Uterus (tissue), 4 donors: ENCODE measurements around the gene RGS7. TPM values are rescaled to one million over a fixed set of nuclear protein-coding genes. Genes with fewer than 3 reads are reported as not detected.

Experiments used
- DNase-seq, 2 donors: peaks; one replicate each; pipeline ENCODE4 v3.0.0-alpha.2; 2019 to 2020
- H3K27ac ChIP-seq, 2 donors: fragments of 200-600 bp; sonication (generic); 1 replicate in 1 of 2; 2 replicates in 1 of 2; pipeline ENCODE4 v1.5.1; 2016 to 2018
- H3K27me3 ChIP-seq, 2 donors: fragments of 200-600 bp; sonication (generic); one replicate each; pipeline ENCODE4 v1.5.1; 2018 to 2019; ENCODE audit warnings: control low read depth in 1 of 2
- H3K36me3 ChIP-seq, 2 donors: fragments of 200-600 bp; sonication (generic); one replicate each; pipeline ENCODE4 v1.5.1; 2019; ENCODE audit warnings: control low read depth in 1 of 2
- H3K4me1 ChIP-seq, 2 donors: fragments of 200-600 bp; sonication (generic); one replicate each; pipeline ENCODE4 v1.5.1; 2018 to 2019; ENCODE audit warnings: control low read depth in 1 of 2
- H3K4me3 ChIP-seq, 2 donors: fragments of 200-600 bp; sonication (generic); 1 replicate in 1 of 2; 2 replicates in 1 of 2; pipeline ENCODE4 v1.5.1; 2018 to 2019; ENCODE audit warnings: mild to moderate bottlenecking in 1 of 2
- H3K9me3 ChIP-seq, 2 donors: fragments of 200-600 bp; sonication (generic); one replicate each; pipeline ENCODE4 v1.5.1; 2019; ENCODE audit warnings: control low read depth in 1 of 2
- POLR2A ChIP-seq, 2 donors: fragments of 450-650 bp; IDR thresholded peaks; one replicate each; pipeline ENCODE4 v1.6.1; 2016; ENCODE audit warnings: antibody characterized with exemption in 2 of 2, mild to moderate bottlenecking in 1 of 2, moderate library complexity in 1 of 2
- intact Hi-C: fragments of 100-400 bp; cut with DNase I; formaldehyde crosslinking; loops from one replicate; pipeline ENCODE4 v1.15.1; 2023; ENCODE audit warnings: low total_unique reads
- total RNA-seq, 4 donors: library from RNA; depleted of rRNA in 3 of 4; stranded (reverse); fragments of >200 nt in 3 of 4; gene quantifications; one replicate each; pipeline versions ENCODE4 v1.1.0 to v1.2.4, GENCODE V29; 2014 to 2023
- TF ChIP-seq, protein P1 (sequence below), 4 experiments: fragments of 200-600 bp in 2 of 4; fragments of 450-650 bp in 2 of 4; sonication (generic) in 2 of 4; IDR thresholded peaks; one replicate each; pipeline ENCODE4 v1.5.1; 2016 to 2019; ENCODE audit warnings: antibody characterized with exemption in 4 of 4, mild to moderate bottlenecking in 2 of 4, moderate library complexity in 1 of 4
- donor health status: DM: yes; HTN: yes; CAD: no.

The RGS7 gene
- total RNA-seq, 4 donors from 2014 or later: 0.62 TPM; not detected in 3

DNA sequence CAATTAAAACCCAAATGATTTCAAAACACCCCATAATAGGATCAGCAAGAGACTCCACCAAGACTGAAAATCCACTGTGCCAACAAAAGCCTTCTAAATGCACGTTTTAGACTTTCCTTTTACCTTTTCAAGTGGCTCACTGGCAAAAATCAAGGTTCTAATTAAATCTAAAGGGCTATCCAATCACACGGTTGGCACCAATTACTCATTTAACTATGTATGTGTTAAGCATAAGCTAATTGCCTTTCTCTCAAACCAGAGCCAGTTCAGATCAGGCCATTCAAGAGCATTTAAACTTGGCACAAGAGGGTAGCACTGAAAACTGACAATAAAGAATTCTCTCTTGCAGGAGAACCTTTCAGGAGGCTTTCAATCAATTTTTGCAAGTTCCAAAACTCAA is 139.5 kb downstream of the RGS7 start:
- H3K4me3 ChIP-seq: no peak overlapping the region
- H3K9me3 ChIP-seq: no peaks in the 10 kb centered on the region
- intact Hi-C loops: no loop called here
- no peaks in the 10 kb centered on the region for H3K4me1 ChIP-seq
- no peak overlapping the region for H3K27ac ChIP-seq
- H3K27me3 ChIP-seq: no peaks in the 10 kb centered on the region
- DNase-seq: no peak
- H3K36me3 ChIP-seq: no peaks in the 10 kb centered on the region
- no peak for TF ChIP-seq POLR2A (IDR thresholded peaks at IDR 0.05)
- TF ChIP-seq, protein P1, sequence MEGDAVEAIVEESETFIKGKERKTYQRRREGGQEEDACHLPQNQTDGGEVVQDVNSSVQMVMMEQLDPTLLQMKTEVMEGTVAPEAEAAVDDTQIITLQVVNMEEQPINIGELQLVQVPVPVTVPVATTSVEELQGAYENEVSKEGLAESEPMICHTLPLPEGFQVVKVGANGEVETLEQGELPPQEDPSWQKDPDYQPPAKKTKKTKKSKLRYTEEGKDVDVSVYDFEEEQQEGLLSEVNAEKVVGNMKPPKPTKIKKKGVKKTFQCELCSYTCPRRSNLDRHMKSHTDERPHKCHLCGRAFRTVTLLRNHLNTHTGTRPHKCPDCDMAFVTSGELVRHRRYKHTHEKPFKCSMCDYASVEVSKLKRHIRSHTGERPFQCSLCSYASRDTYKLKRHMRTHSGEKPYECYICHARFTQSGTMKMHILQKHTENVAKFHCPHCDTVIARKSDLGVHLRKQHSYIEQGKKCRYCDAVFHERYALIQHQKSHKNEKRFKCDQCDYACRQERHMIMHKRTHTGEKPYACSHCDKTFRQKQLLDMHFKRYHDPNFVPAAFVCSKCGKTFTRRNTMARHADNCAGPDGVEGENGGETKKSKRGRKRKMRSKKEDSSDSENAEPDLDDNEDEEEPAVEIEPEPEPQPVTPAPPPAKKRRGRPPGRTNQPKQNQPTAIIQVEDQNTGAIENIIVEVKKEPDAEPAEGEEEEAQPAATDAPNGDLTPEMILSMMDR (IDR thresholded peaks at IDR 0.05): no peak

DNA sequence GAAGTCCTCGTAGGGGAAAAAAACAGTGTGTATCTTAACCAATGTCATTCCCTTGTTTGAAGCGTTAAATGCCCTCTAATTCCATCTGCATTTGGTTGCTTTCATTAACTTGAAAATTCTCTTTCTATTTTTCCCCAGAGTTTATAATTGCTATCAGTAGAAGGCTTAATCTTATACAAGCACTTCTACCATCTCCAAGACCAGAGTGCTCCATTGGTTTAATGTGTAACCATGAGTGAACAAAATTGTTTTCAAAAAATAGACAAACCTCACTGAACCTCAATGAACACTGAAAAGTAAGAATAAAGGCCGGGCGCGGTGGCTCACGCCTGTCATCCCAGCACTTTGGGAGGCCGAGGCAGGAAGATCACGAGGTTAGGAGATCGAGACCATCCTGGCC is 141.3 kb downstream of the RGS7 start:
- H3K4me1 ChIP-seq: no peaks in the 10 kb centered on the region
- TF ChIP-seq POLR2A (IDR thresholded peaks at IDR 0.05): no peak
- TF ChIP-seq, protein P1 (IDR thresholded peaks at IDR 0.05): no peak
- intact Hi-C loops: no loop called here
- no peak for DNase-seq
- no peaks in the 10 kb centered on the region for H3K36me3 ChIP-seq
- no peak overlapping the region for H3K4me3 ChIP-seq
- H3K9me3 ChIP-seq: no peaks in the 10 kb centered on the region
- no peaks in the 10 kb centered on the region for H3K27me3 ChIP-seq
- H3K27ac ChIP-seq: no peak overlapping the region

DNA sequence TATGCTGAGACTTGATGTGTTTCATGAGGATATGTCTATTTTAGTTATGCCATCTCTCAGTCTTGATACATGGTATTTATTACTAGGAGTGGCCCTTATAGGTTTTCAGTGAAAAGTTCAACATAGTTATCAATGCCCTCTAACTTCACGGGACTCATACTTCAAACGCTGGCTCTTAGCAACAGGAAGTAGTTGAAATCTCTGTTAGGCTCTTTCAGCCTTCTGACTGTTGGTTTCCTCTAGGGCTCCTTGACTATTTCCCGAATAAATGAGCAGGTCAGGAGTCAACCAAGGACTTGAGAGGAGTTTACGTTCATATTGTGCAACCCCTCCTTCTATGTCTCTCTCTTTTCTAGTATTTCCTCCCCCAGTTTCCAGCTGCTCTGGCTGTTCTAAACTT is 141.8 kb downstream of the RGS7 start:
- Histone ChIP-seq H3K27ac (no peak overlapping the region), H3K4me3 (no peak overlapping the region), H3K36me3 (no peaks in the 10 kb centered on the region), H3K9me3 (no peaks in the 10 kb centered on the region), H3K4me1 (no peaks in the 10 kb centered on the region), H3K27me3 (no peaks in the 10 kb centered on the region)
- intact Hi-C loops: no loop called here
- no peak for DNase-seq
- TF ChIP-seq POLR2A (IDR thresholded peaks at IDR 0.05): no peak
- TF ChIP-seq, protein P1 (IDR thresholded peaks at IDR 0.05): no peak

DNA sequence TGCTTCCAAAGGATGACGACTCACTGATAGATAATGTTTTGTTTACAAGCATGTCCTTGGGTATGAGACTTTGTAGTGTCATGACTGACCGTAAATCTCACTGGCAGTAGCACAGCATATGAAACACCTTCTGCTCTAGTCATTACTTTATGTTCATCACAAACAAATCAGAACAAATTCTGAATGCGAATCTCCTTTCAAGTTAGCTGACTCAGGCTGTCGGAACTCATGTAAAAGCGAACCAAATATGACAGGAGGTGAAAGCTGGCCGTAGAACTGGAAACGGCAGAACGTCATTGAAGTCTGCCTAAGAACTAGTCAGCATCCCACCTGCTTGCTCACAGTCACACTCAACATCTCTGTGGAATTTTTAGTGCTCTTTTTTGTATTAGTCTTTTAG is 143.9 kb downstream of the RGS7 start:
- intact Hi-C loops: no loop called here
- Histone ChIP-seq H3K4me1 (no peaks in the 10 kb centered on the region), H3K27ac (no peak overlapping the region), H3K4me3 (no peak overlapping the region), H3K36me3 (no peaks in the 10 kb centered on the region), H3K27me3 (no peaks in the 10 kb centered on the region), H3K9me3 (no peaks in the 10 kb centered on the region)
- no peak for DNase-seq
- TF ChIP-seq, protein P1 (IDR thresholded peaks at IDR 0.05): no peak
- TF ChIP-seq POLR2A (IDR thresholded peaks at IDR 0.05): no peak

DNA sequence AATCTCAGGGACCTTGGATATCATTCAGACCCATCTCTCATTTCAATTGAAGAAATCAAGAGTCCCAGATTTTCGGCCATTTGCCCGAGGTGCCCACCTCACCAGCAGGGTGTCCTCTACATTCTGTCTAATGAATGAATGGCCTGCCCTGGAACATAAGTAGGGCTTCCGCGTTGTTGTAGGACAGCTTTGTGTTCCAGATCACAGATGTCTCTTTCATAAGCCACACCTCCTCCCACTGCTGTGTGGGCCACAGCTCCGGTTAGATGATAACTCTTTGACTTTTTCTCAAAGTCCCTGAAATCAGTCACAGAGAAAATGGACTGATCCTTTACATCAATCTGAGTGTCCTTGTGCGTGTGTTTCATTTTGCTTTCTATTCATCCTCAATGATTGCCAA is 144.4 kb downstream of the RGS7 start:
- H3K27ac ChIP-seq: no peak overlapping the region
- no peaks in the 10 kb centered on the region for H3K9me3 ChIP-seq
- intact Hi-C loops: no loop called here
- no peak for DNase-seq
- H3K4me1 ChIP-seq: no peaks in the 10 kb centered on the region
- H3K4me3 ChIP-seq: no peak overlapping the region
- TF ChIP-seq, protein P1 (IDR thresholded peaks at IDR 0.05): no peak
- no peak for TF ChIP-seq POLR2A (IDR thresholded peaks at IDR 0.05)
- H3K27me3 ChIP-seq: no peaks in the 10 kb centered on the region
- no peaks in the 10 kb centered on the region for H3K36me3 ChIP-seq
